Measurements from ENCODE around the gene TNFRSF1B.

The TNFRSF1B gene

DNA sequence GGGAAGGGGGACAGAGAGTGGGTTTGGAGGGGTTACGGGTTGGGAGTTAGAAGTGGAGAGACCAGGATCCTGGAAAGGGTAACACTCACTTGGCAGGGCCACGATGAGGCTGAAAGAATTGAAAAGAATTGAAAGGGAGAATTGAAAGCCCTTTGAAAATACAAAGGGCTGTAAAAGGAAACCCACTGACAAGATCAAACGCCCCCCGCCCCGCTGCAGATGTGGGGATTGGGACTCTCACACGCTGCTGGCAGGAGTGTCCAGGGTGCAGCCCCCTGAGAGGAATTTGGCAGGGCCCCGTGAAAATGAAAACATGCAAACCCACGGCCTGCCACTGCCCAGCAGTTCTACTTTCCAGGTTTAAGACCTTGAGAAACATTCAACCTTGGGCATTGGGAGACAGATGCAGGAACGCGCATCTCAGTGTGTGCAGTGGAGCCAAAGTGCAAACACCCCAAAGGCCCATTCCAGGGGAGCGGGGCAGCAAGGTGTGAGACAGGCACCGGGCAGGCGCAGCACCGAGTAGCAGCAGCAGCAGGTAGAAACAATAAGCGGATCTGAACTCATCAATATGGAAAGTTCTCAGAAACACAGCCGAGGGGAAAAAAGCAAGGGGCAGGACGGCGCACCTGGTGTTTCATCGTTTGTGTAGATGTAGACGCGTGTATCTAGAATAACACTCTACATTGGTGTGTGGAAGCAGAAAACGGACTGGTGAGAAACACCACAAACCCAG is 8.3 kb upstream of the TNFRSF1B start:
- DNase-seq (ENCODE audit: low read depth in 3 of 3): no peak

DNA sequence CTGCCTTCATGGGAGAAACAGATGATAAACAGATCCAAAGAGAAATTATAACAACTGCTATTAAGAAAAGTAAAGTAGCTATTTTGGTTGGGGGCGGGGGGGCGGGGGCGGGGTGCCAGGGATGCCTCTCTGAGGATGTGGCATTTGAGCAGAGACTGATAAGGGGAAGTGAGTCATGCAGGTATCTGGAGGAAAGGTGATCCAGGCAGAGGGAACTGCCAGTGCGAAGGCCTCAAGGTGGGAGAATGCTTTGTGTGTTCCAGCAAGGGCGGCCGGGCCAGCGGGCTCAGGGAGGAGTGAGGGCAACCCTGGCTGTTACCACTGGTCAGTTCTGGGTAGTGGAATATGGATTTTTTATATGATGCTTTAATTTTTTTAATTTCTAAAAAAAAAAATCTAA is 7.0 kb upstream of the TNFRSF1B start:
- DNase-seq (ENCODE audit: low read depth in 3 of 3): no peak

DNA sequence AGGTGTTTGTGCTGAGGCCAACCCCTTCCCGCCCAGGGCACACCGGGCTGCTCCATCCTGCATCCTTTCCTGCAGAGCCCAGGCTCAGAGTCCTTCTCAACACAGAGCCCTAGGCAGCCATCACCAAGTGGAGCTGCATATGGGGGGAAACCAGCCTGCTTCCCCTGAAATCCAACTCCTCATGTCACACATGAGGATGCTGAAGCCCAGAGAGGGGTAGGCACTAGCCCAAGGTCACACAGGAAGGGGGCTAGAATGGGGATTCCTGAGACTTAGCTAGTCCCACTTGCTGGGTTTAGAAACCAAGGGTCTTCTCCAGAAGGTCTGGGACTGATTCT is 5.5 kb upstream of the TNFRSF1B start:
- no peak for DNase-seq (ENCODE audit: low read depth in 3 of 3)

DNA sequence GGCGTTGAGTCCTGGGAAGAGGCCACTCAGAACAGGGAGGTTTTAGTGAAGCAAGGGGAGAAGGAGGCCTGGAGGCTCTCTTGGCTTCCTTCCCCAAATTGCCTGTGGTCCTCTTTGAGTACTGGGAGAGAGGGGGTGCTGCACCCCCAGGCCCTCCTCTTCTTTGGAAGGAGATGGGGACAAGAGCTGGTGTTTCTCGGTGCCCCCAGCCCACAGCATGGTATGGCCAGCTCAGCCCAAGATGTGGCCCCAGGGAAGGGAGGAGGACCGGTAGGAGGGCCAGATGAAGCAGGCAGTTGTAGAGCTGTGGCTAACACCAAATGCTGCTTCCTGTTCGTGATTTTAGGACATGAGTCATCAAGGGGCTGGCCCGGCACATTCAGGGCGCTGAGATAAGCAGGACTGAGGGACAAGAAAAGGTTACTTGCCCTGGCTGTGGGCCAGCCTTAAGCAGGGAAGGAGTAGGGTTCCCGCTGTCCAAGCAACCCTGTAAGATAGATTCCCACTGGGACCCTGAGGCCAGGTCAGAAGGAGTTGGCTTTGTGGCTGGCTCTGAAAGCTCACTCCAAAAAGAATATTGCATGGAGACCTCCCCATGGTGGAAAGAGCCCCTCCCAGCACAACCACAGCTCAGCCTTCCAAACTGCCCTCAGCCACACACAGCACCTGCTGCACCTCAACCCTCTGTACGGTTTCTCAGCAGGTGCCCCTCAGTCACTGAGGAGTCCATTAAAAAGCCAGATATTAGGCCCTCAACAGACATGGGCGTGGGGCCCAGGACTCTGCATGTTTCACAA is 4.9 kb upstream of the TNFRSF1B start:
- DNase-seq (ENCODE audit: low read depth in 3 of 3): peak in 2 of 3 experiments; percentile 50 to 64

DNA sequence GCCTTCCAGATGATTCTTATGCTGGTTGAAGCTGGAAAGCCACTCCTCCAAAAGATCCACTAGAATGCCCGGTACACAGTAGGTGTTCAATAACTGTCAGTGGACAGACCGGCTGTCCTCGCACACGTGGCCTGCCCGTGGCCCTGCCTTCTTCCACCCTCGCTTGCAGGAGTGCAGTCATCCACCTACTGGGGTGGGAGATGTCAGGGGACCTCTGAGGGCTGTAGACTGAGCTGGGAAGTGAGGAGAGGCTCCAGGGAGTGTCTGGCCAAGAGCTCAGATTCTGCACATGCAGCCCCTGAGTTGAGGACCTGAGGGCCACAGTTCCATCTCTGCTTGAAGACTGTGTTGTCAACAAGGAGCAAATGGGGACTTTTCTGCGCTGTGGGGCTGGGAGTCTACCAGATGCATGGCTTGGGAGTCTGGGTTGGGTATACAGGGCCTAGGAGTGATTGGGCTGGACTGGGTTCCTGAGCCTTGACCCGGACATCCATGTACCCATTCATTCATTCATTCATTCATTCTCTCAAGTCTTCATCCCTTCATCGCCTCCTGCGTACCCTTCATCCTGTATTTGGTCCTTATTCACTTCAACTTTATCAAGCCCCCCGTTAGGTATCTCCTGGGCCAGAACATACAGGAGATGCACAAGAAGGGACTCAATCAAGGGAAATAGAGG is 4.2 kb upstream of the TNFRSF1B start:
- DNase-seq (ENCODE audit: low read depth in 3 of 3): no peak

DNA sequence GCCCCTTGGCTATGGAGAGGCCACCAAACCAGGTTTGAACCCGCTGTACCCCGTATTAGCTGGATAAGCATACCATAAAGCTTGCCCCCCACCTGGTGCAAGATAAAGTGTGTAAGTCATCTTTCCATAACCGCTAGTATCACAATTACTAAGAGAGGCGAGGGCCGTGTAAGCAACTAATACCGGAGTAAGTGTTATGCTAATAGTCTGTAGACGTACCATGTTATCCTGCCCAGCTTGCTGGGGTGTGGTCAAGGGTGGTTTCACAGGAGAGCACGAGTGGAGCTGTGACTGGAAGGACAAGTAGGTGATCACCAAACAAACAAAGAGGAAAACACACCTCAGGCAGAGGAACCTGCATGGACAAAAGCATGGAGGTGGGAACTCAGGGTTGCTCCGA is 3.6 kb upstream of the TNFRSF1B start:
- no peak for DNase-seq (ENCODE audit: low read depth in 3 of 3)

DNA sequence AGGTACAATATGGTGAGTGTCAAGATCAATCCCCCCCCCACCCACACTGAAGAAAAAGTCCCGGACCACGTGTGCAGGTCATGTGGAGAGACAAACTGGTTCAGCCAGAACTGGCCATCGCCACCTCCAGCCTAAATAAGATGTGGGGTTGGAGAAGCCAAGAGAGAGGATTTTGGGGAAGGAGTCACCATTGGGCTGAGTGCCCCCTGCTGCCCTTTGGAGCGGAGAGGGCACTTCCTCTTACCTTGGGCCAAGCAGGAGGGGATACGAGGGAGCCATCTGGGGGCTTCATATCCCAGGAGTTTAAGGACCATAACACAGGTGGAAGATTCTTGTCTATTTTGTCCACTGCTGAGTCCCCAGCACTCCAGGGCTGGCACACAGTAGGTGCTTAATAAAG is 2.6 kb upstream of the TNFRSF1B start:
- DNase-seq (ENCODE audit: low read depth in 3 of 3): no peak

DNA sequence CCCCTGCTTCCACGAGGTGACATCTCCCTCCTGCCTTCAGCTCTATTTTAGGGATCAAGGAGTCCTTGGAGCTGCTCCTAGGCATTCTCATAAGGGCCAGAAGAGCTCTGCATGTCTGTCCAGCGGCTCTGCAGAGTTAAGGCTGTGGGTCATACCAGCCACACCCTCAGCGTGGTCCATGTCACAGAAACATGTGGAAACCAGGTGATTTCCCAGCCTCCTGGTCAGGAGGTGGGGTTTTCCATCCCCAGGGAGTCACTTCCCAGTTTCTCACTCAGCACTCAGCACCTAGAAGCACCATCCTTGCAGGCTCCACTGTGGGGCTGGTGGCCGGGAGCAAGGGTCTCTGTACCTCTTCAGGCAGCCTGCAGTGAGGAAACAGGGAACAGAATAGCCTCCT is 1.4 kb upstream of the TNFRSF1B start:
- DNase-seq (ENCODE audit: low read depth in 3 of 3): no peak

DNA sequence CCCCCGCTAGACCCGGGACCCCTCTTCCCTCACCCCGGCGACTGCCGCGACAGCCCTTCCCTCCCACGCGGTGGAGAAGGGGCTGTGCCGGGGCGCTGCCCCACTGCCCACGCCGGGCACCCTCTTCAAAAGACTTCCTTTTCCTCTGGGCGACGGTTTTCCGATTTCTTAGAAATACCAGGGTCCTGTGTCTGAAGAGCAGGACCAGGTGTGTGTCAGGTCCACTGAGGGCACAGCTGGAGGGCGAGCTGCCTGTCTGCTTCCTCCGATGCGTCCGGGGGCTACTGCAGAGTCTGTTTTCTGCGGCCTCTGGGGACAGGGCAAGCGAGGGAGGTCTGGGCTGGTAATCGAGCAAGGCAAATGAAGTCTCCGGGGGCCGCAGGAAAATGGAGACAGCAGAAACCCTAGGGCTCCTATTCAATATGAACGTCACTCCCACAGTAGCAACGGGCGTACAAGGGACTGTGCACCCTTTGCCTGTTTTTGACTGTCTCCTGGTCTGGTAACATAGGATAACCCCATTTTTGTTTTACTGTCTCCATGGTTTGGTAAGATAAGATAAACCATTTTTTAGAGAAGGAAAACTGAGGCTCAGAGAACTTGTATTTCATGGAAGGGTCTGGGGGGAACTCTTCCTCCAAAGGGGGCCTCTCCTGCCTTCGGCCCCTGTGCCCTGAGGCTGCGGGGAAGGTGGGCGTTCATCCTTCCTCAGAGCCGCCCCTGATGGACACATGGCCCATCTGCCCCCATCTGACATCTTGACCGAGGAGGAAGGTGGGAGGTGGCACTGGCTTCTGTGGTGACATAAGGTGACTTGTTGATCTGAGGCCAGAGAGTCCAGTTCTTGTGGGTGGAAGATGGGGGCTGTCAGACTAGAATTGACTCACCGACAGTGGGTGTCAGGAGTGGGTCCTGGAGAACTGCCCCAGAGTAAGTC is 970 bp downstream of the TNFRSF1B start:
- DNase-seq (ENCODE audit: low read depth in 3 of 3): no peak

DNA sequence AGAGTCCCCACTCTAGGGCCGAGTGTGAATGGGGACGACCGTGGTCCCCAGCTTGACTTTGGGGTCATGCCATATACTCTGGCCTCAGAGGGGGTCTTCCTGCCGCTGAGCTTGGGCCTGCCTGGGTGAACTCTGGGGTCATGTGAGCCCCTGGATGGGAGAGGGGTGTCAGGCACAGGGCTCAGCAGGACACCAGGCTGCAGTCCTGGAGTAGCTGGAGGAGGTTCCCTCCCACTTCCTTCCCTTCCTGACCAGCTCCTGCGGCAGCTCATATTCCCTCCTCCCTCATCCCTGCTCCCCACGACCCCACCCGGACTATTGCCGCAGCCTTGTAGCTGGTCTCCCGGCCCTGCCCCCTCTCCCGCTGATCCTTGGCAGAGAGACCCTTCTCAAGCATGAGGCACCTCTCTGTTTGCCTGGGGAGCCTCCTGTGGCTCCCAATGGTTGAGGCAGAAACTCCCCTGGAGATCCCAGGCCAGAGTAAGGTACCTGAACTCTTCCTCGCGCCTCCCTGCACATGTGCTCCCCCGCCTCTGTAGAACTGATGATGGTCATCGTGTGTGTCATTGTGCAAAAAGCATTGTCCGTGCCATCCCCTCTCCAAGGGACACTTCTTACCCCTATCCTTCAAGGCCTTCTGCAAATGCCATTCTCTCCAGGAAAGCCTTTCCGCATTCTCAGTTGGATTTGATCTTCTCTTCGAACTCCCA is 1.8 kb downstream of the TNFRSF1B start:
- DNase-seq (ENCODE audit: low read depth in 3 of 3): no peak

DNA sequence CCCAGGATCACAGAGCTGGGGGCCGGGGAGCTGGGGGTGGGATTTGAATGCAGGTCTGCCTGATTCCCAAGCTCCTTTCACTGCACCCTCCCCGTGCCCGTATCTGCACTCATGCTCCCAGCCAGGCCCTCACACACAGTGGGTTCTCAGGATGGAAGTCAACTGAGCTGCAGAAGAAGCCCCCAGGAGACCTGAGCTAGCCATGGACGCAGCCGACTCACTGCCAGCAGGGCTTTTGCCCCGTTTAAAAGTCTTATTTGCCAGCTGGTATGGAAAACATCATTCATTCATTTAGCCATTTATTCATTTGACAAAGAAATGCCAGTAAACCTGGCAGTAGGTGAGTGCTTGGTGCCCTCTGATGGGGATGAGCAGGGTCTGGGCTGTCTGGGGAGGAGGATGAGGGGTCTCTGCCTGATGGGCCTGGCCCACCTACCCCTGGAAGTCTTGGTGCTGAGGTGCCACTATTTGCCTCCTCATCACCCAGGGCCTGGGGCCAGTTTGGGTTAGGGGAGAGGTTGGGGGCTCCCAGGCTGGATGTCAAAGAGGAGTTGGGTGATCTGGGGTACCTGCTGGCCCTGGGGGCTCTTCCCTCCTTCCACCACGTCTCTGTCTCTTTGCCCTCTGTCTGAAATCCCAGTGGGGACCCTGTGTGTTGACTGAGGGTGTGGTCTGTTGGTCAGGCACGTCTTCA is 2.8 kb downstream of the TNFRSF1B start:
- DNase-seq (ENCODE audit: low read depth in 3 of 3): no peak

DNA sequence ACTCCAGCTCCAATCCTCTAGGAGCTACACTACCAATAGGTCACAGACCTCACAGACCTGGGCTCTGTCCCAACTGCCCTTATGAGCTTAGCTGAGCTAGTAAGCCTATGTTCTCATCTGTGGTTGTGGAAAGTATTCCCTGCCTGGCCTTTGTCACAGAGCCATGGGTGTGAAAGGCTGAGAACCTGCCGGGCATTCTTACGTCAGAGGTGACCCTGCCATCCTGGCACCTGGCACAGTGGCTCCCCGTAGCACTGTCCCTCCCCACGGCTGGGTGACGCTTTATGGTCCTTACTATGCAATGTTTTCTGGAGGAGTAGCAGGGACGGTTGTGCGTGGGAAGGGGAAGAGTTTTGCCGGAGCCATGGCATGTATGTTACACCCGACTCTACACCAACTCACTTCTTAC is 3.5 kb downstream of the TNFRSF1B start:
- DNase-seq (ENCODE audit: low read depth in 3 of 3): no peak

DNA sequence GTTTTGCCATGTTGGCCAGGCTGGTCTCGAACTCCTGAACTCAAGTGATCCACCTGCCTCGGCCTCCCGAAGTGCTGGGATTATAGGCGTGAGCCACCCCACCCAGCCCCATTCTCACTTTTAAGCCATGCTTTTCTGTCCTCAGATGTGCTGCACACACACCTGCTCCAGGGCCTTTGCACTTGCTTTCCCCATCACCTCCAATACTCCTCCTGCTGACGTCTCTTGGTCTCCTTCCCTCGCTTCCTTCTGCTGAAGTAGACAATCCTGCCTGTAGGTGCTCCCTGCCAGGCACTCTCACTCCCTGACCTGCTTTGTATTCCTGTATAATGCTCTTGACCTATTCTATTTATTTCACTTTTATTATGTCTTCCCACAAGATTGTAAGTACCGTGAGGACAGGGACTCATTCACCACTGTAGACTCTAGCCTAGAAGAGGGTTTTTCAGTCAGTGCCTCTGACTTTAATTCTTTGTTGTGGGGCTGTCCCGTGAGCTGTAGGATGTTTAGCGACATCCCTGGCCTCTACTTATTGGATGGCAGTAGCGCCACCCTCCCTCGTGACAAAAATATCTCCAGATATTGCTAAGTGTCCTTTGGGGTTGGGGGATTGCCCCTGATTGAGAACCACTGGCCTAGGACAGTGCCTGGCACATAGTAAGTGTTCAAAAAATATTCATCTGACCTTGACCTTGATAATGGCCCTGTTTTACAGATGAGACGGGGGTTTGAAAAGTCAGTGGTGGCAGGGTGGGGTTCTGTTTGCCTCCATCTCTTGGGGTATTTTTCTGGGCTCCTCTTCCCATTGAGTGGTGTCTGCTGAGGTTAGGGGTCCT is 4.6 kb downstream of the TNFRSF1B start:
- no peak for DNase-seq (ENCODE audit: low read depth in 3 of 3)

DNA sequence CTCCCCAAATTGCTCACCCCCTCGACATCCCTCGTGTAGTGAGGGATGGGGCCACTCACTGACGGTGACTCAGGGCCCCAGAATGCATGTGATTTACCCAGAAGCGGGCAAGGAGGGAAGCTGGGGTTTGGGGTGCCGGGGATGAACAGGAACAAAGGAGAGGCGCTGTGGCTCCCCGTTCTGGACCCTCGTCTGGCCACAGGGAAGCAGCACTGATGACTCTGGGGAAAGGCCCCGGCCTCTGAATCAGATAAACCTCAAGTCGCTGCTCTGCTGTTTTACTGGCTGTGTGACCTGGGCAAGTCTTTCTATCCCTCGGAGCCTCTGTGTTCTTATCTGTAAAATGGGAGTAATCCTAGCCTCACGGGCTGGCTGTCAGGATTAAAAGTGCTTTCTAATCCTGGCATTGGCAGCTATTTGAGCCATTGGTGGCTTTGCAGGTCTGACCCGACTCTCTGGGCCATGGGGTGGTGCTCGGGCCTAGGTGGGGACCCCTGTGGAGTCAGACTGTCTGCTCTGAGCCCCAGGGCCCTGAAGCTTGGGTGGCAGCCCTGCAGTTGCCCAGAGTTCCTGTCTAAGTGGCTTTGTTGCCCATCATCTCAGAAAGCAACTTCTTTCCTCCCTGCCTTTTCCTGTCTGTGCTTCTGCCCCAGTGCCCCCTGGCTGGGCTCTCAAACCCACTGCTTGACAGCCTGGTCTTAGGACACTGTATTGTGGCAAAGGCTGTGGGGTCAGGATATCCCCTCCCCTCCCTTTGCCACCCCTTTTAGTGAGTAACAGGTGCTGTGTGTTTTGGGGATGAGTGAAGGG is 5.5 kb downstream of the TNFRSF1B start:
- no peak for DNase-seq (ENCODE audit: low read depth in 3 of 3)

DNA sequence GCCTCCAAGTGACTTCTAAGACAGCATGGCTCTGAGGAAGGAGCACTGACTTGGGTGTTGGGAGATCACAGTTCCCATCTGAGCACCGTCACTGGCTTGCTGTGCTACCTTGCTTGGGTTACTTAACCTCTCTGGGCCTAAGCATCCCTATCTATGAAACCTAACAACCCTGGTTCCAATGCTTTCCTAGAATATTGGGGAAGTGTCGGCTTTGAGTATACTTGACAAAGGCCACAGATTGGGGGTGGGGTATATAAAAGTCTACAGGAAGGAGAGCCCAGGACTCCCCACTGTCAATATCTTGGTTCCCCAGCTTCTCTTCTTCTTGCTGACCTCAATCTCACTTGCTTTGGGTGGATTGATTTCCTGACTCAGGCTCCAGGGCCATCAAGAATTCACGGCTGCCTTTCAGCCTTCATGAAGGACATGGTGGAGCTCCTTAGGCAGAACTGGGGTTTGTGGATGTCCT is 6.3 kb downstream of the TNFRSF1B start:
- no peak for DNase-seq (ENCODE audit: low read depth in 3 of 3)

DNA sequence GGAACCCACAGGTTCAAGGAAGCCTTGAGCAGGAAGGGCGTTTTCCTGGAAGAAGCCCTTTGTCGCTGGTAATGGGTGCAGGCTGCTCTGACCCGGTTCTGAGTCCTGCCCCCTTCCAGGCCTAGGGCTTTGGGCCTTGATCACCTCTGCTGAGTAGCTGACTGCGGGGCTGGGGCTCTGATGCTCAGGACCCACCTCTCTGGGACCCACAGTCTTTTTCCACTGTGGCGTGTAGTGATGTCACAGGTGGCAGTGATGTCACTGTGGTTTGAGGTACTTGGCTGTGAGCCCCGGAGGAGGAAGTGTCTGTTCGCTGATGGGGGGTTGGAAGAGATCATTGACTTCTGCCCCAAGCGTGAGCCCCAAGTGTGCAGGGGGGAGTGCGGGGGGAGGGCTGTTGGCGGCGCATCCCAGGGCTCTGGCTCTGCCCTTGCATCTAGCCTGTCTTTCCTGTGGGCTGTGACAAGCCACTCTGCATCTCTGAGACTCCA is 6.9 kb downstream of the TNFRSF1B start:
- DNase-seq (ENCODE audit: low read depth in 3 of 3): peak; percentile 55 to 95 (median 88)

DNA sequence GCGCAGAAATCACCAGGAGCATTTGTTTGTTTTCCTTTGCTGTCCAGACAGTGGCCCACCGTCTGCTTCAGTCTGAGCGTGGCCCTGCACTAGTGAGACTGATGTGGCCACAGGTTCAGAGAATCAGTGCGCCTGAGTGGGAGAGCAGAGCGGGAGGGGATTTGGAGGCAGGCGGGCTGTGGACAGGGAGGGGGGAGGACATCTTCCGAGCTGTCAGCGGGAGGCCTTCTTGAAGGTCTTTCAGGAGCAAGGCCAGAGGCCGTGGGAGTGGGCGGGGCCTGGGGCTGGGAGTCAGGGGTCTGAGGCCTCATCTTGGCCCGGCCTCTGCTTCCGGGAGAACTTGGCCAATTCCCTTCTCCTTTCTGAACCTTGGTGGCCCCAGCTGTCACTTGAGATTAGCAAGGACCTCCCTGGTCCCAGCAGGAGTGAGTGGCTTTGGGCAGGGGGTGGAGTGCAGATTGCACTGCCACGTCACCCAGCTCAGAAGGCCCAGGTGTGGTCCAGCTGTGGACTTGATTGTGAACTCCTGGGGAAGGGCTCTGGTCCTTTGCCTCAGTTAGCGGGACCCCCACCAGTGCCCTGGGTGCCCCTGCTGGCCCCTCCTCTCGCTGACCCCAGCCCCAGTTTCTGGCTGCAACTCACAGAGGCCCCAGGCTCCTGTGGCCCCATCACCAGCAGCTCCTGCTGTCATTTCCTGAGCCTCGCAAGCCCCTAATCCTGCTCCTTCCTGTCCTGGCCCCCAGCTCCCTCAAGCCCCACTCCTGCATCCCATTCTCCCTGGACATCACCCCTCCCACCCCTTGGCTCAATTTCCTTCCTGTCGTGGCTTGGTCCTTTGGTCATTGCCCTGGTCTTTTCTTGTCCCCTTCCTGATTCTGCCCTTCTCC is 8.4 kb downstream of the TNFRSF1B start:
- no peak for DNase-seq (ENCODE audit: low read depth in 3 of 3)
